ENCODE measurements around the gene RNF187.

RNF187 gene

DNA sequence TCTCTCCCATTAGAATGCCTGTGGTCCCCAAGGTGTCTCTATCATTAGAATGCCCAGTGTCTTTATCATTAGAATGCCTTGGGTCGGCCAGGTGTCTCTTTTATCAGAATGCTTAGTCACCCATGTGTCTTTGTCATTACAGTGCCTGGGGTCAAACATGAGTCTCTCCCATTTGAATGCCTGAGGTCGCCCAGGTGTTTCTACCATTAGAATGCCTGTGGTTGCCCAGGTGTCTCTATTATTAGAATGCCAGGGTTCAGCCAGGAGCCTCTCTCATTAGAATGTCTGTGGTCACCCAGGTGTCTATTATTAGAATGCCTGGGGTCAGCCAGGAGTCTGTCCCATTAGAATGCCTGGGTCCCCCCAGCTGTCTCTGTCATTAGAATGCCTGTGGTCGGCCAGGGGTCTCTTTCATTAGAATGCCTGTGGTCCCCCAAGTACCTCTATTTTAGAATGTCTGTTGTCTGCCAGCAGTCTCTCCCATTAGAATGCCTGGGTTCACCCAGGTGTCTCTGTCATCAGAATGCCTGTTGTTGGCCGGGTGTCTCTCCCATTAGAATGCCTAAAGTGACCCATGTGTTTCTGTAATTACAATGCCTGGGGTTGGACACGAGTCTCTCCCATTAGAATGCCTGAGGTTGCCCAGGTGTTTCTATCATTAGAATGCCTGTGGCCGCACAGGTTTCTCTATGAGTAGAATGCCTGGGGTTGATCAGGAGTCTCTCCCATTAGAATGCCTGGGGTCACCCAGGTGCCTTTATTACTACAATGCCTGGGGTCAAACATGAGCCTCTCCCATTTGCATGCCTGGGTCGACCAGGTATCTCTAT, 57.1 kb downstream of the RNF187 start:
- no peak for DNase-seq (ENCODE audit: low read depth)

DNA sequence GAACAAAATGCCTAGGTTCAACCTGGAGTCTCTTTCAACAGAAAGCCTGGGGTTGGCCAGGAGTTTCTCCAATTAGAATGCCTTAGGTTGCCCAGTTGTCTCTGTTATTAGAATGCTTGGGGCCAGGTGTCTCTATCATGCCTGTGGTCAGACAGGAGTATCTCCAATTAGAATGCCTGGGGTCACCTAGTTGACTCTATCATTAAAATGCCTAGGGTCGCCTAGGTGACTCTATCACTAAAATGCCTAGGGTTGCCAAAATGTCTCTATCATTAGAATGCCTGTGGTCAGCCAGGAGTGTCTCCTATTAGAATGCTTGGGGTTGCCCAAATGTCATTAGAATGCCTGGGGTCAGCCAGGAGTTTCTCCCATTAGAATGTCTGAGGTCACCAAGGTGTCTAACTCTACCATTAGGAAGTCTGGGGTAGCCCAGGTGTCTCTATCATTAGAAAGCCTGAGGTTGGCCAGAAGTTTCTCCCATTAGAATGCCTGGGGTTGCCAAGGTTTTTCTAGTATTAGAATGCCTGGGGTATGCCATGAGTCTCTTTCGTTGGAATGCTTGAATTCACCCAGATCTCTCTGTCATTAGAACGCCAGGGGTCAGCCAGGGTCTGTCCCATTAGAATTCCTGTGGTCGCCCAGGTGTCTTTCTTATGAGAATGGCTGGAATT, 57.9 kb downstream of the RNF187 start:
- no peak for DNase-seq (ENCODE audit: low read depth)
